SU-DHL-6 (cell line): ENCODE data around the gene SLC12A5.

ENCODE experiments used
- H2AFZ ChIP-seq: fragments of 200-600 bp; sonication (generic); 2 replicates; pipeline ENCODE4 v1.6.1; 2014; ENCODE audit warnings: low read depth, mild to moderate bottlenecking, moderate library complexity, mixed read lengths, antibody characterized with exemption, low read length; ENCODE audit not compliant: severe bottlenecking
- H3F3A ChIP-seq: fragments of 200-600 bp; shearing (Covaris generic); 2 replicates; pipeline ENCODE4 v1.6.0; 2016; ENCODE audit warnings: antibody characterized with exemption, mild to moderate bottlenecking; ENCODE audit not compliant: insufficient read depth
- H3K27ac ChIP-seq: fragments of 200-600 bp; sonication (generic); 2 replicates; pipeline ENCODE4 v1.5.1; 2016; ENCODE audit warnings: low read depth, mild to moderate bottlenecking, low read length, moderate library complexity, mixed read lengths
- H3K27me3 ChIP-seq: fragments of 200-600 bp; sonication (generic), shearing (Covaris generic); 2 replicates; pipeline ENCODE4 v1.6.0; 2014; ENCODE audit warnings: mild to moderate bottlenecking, low read length
- H3K36me3 ChIP-seq: fragments of 200-600 bp; sonication (generic); 2 replicates; pipeline ENCODE4 v1.6.1; 2014; ENCODE audit warnings: mild to moderate bottlenecking, low read length, mixed read lengths
- H3K4me2 ChIP-seq: fragments of 300-600, 200-600 bp; shearing (Covaris generic), sonication (generic); 2 replicates; pipeline ENCODE4 v1.6.0; 2014; ENCODE audit warnings: low read length, low read depth, mild to moderate bottlenecking; ENCODE audit not compliant: poor library complexity, severe bottlenecking
- H3K4me3 ChIP-seq: fragments of 200-600 bp; sonication (generic); 2 replicates; pipeline ENCODE4 v1.5.1; 2014; ENCODE audit warnings: antibody characterized with exemption, low read length, mild to moderate bottlenecking, mixed read lengths; ENCODE audit not compliant: insufficient read depth, poor library complexity, severe bottlenecking
- H3K79me2 ChIP-seq: fragments of 200-600 bp; sonication (generic); 2 replicates; pipeline ENCODE4 v1.6.1; 2014; ENCODE audit warnings: mild to moderate bottlenecking, low read length, moderate library complexity; ENCODE audit not compliant: insufficient read depth
- H3K9ac ChIP-seq: fragments of 200-600 bp; sonication (generic); 2 replicates; pipeline ENCODE4 v1.7.0; 2014; ENCODE audit warnings: mild to moderate bottlenecking, low read length
- H3K9me2 ChIP-seq: fragments of 200-600 bp; sonication (generic); replicated peaks from 2 replicates; pipeline ENCODE4 v1.6.1; 2014; ENCODE audit warnings: low read length; ENCODE audit not compliant: insufficient read depth
- H3K9me3 ChIP-seq: fragments of 200-600 bp; sonication (generic); 2 replicates; pipeline ENCODE4 v1.6.1; 2014; ENCODE audit warnings: low read length, mixed read lengths; ENCODE audit not compliant: insufficient read depth
- H4K20me1 ChIP-seq: fragments of 200-600 bp; sonication (generic); 2 replicates; pipeline ENCODE4 v1.6.1; 2014; ENCODE audit warnings: low read depth, mild to moderate bottlenecking, antibody characterized with exemption, low read length, moderate library complexity, mixed read lengths
- CTCF ChIP-seq: fragments of 200-600 bp; sonication (generic); IDR thresholded peaks from one replicate; pipeline ENCODE4 v1.5.1; 2017; ENCODE audit warnings: antibody characterized with exemption, mild to moderate bottlenecking, low read length, moderate library complexity; ENCODE audit not compliant: insufficient read depth, poor library complexity, severe bottlenecking
- EZH2phosphoT487 ChIP-seq: fragments of 200-600 bp; sonication (generic), shearing (Covaris generic); conservative IDR thresholded peaks from 2 replicates; pipeline ENCODE4 v1.6.1; 2018; ENCODE audit warnings: mild to moderate bottlenecking, antibody characterized with exemption, low read length, moderate library complexity, mixed read lengths

SLC12A5 gene

GRCh38 chr20:46051556-46052308 lies 22.7 kb downstream of the SLC12A5 start:
- no peak overlapping the region for H2AFZ ChIP-seq
- H3K9ac ChIP-seq, result no peak overlapping the region
- H3K9me3 ChIP-seq, result no peaks in the 10 kb centered on the region
- no peak overlapping the region for H3K4me3 ChIP-seq
- H3K27ac ChIP-seq, result no peak overlapping the region
- H4K20me1 ChIP-seq, result no peaks in the 10 kb centered on the region
- H3F3A ChIP-seq, result no peaks in the 10 kb centered on the region
- no peak overlapping the region for H3K4me2 ChIP-seq
- no peaks in the 10 kb centered on the region for H3K79me2 ChIP-seq
- no peaks in the 10 kb centered on the region for H3K27me3 ChIP-seq
- no peaks in the 10 kb centered on the region for H3K9me2 ChIP-seq
- no peak for TF ChIP-seq CTCF
- no peaks in the 10 kb centered on the region for H3K36me3 ChIP-seq

- Histone ChIP-seq H3K27ac (no peak overlapping the region), H4K20me1 (no peaks in the 10 kb centered on the region), H3K9me2 (no peaks in the 10 kb centered on the region), H3K4me3 (no peak overlapping the region), H2AFZ (no peak overlapping the region), H3K79me2 (no peaks in the 10 kb centered on the region), H3K9me3 (no peaks in the 10 kb centered on the region), H3K4me2 (no peak overlapping the region), H3F3A (no peaks in the 10 kb centered on the region), H3K27me3 (no peaks in the 10 kb centered on the region), H3K9ac (no peak overlapping the region), H3K36me3 (no peaks in the 10 kb centered on the region)
- no peak for TF ChIP-seq CTCF
- TF ChIP-seq EZH2phosphoT487, result no peak
Measured at GRCh38 chr20:46053416-46053815, 24.4 kb downstream of the SLC12A5 start.

- Histone ChIP-seq H3K4me2 (no peak overlapping the region), H3K9ac (no peak overlapping the region), H3K4me3 (no peak overlapping the region), H3K27ac (no peak overlapping the region), H3F3A (no peaks in the 10 kb centered on the region), H4K20me1 (no peaks in the 10 kb centered on the region), H3K36me3 (no peaks in the 10 kb centered on the region), H3K27me3 (no peaks in the 10 kb centered on the region), H3K79me2 (no peaks in the 10 kb centered on the region), H3K9me2 (no peaks in the 10 kb centered on the region), H3K9me3 (no peaks in the 10 kb centered on the region), H2AFZ (no peak overlapping the region)
- TF ChIP-seq EZH2phosphoT487, result no peak
- TF ChIP-seq CTCF, result no peak
Measured at GRCh38 chr20:46054606-46055005, 25.6 kb downstream of the SLC12A5 start.
